Measurements from ENCODE around the gene LARGE1. TPM values are rescaled to one million over a fixed set of nuclear protein-coding genes. Genes with fewer than 3 reads are reported as not detected.

The LARGE1 gene
- total RNA-seq, 2 donors from 2014 or later: 29.5 to 42.1 TPM

DNA sequence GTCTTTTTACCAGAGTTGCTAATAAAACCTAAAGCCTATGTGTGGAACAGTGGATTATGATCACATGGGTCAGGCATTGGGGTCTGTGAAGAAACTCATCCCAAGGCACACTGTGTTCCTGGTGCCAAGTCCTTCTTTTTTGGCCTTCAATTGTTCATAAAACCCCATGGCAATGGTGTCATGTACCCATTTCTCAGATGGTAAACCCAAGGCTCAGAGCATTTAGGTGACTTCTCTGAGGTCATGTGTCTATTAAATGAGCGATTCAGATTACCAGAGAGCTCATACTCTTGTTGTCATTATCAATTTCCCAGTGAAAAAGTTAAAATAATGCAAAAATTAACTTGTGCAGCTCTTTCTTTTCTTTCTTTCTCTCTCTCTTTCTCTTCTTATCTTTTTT, 589.3 kb downstream of the LARGE1 start:
- no peak for DNase-seq (ENCODE audit: low spot score)
- Histone ChIP-seq H3K4me1 (ENCODE audit: control insufficient read depth in 1 of 2, low read depth in 2 of 2) (no peaks in the 10 kb centered on the region), H3K9me3 (no peaks in the 10 kb centered on the region), H3K27me3 (replicated peaks; ENCODE audit: insufficient read depth) (no peaks in the 10 kb centered on the region), H3K27ac (no peak overlapping the region), H3K4me3 (no peak overlapping the region), H3K36me3 (peaks cover 2% of the 10 kb centered on the region)
- ATAC-seq (ENCODE audit: insufficient number of reproducible peaks, low FRiP score, low read depth): no peak
- TF ChIP-seq, protein P1, sequence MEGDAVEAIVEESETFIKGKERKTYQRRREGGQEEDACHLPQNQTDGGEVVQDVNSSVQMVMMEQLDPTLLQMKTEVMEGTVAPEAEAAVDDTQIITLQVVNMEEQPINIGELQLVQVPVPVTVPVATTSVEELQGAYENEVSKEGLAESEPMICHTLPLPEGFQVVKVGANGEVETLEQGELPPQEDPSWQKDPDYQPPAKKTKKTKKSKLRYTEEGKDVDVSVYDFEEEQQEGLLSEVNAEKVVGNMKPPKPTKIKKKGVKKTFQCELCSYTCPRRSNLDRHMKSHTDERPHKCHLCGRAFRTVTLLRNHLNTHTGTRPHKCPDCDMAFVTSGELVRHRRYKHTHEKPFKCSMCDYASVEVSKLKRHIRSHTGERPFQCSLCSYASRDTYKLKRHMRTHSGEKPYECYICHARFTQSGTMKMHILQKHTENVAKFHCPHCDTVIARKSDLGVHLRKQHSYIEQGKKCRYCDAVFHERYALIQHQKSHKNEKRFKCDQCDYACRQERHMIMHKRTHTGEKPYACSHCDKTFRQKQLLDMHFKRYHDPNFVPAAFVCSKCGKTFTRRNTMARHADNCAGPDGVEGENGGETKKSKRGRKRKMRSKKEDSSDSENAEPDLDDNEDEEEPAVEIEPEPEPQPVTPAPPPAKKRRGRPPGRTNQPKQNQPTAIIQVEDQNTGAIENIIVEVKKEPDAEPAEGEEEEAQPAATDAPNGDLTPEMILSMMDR (IDR thresholded peaks at IDR 0.05): no peak

DNA sequence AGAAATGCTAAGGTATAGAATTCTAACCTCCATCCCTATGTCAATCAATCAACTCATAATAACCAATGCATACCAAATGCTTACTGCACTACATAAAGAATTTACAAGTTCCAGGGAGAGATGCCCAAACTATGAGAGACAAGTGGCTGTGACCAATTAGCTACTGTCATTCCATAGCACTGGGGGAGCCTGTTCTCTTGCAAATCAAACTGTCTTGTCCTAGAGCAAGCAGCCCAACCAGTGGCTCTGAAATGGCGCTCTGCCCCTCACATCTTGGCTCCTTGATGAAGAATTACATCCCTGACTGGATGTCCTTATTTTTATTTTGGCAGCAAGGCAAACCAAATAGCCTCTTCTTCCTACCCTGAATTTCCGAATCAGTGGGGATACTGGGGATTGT, 589.7 kb downstream of the LARGE1 start:
- DNase-seq (ENCODE audit: low spot score) (no peak), ATAC-seq (ENCODE audit: insufficient number of reproducible peaks, low FRiP score, low read depth) (no peak)
- Histone ChIP-seq H3K27ac (no peak overlapping the region), H3K4me3 (no peak overlapping the region), H3K4me1 (ENCODE audit: control insufficient read depth in 1 of 2, low read depth in 2 of 2) (no peaks in the 10 kb centered on the region), H3K9me3 (no peaks in the 10 kb centered on the region), H3K27me3 (replicated peaks; ENCODE audit: insufficient read depth) (no peaks in the 10 kb centered on the region), H3K36me3 (peaks cover under 1% of the 10 kb centered on the region)
- TF ChIP-seq, protein P1 (IDR thresholded peaks at IDR 0.05): no peak

DNA sequence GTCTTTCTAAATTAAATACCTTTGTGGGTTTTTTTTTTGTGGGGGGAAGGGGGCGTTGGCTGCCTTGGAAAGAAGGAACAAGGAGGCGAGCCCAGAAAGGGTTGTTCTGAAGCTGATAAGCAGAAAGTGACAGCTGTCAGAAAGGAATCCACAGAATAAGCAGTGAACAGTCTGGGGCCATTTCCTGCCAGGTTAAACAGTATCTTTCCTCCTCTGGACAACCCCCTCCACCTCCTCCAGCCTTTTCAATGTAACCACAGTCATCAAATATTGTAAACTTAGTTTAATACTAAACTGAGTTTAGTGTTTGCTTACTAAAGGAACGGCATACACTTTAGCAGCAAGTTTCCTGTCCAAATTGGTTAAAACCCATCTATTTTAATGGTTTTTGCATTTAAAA, 590.9 kb downstream of the LARGE1 start:
- Histone ChIP-seq H3K4me1 (ENCODE audit: control insufficient read depth in 1 of 2, low read depth in 2 of 2) (no peaks in the 10 kb centered on the region), H3K9me3 (no peaks in the 10 kb centered on the region), H3K27ac (no peak overlapping the region), H3K36me3 (no peaks in the 10 kb centered on the region), H3K27me3 (replicated peaks; ENCODE audit: insufficient read depth) (no peaks in the 10 kb centered on the region), H3K4me3 (no peak overlapping the region)
- TF ChIP-seq, protein P1 (IDR thresholded peaks at IDR 0.05): no peak
- DNase-seq (ENCODE audit: low spot score) (no peak), ATAC-seq (ENCODE audit: insufficient number of reproducible peaks, low FRiP score, low read depth) (no peak)

DNA sequence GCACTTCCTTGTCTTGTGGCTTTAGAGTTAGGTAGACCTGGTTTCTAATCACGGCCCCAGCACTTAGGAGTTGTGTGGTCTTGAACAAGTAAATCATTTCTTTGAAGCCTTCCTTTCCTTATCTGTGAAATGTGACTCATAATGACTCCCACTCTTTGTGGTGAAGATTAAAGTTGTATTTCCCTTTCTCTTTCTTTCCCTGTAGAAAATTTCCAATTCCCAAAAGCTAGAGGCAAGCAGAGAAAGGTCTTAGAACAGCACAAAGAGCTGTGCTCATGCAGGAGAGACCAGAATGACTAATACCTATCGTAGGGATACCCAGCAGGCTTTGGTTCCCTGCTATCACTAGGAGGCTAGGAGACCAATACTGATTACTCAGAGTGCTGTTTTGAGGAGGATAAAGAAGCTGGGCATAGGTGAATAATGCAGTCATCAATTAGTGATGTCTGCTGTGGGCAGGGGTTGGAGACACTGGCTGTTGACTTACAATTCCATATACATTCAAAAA, 591.4 kb downstream of the LARGE1 start:
- ATAC-seq (ENCODE audit: insufficient number of reproducible peaks, low FRiP score, low read depth) (no peak), DNase-seq (ENCODE audit: low spot score) (no peak)
- Histone ChIP-seq H3K4me3 (no peak overlapping the region), H3K27ac (no peak overlapping the region), H3K27me3 (replicated peaks; ENCODE audit: insufficient read depth) (no peaks in the 10 kb centered on the region), H3K36me3 (no peaks in the 10 kb centered on the region), H3K4me1 (ENCODE audit: control insufficient read depth in 1 of 2, low read depth in 2 of 2) (no peaks in the 10 kb centered on the region), H3K9me3 (no peaks in the 10 kb centered on the region)
- TF ChIP-seq, protein P1 (IDR thresholded peaks at IDR 0.05): no peak

DNA sequence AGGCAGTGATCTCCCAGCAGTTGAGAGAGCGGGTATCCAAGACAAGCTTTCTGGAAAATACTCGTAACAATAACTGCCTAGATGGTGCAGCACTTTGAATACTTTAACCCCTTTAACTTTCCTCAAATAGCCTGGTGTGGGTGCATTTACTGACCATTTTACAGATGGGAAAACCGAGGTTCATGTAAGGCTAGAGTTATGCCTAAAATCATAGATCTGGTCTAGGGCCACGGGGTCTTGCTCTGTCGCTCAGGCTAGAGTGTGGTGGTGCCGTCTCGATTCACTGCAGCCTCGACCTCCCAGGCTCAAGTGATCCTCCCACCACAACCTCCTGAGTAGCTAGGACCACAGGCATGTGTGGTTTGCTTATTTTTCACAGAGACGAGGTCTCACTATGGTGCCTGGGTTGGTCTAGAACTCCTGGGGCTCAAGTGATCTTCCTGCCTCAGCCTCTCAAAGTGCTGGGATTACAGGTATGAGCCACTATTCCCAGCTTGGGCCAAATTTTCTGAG, 592.9 kb downstream of the LARGE1 start:
- no peak overlapping the region for H3K4me3 ChIP-seq
- TF ChIP-seq, protein P1 (IDR thresholded peaks at IDR 0.05): no peak
- no peaks in the 10 kb centered on the region for H3K36me3 ChIP-seq
- no peaks in the 10 kb centered on the region for H3K9me3 ChIP-seq
- H3K27ac ChIP-seq: no peak overlapping the region
- H3K27me3 ChIP-seq (replicated peaks; ENCODE audit: insufficient read depth): no peaks in the 10 kb centered on the region
- DNase-seq (ENCODE audit: low spot score) (no peak), ATAC-seq (ENCODE audit: insufficient number of reproducible peaks, low FRiP score, low read depth) (no peak)
- H3K4me1 ChIP-seq (ENCODE audit: control insufficient read depth in 1 of 2, low read depth in 2 of 2): no peaks in the 10 kb centered on the region
